Measurements from ENCODE around the gene HLA-DMA.
"Not testable (repeated sequence)": the region's sequence is repeated elsewhere in the genome, so short reads cannot be mapped to it uniquely, and the experiment has no call there.

The HLA-DMA gene

GRCh38 chr6:32954986-32955802 is 2.3 kb upstream of the HLA-DMA start:
- DNase-seq (ENCODE audit: low spot score), result peak; percentile 55

GRCh38 chr6:32954267-32954666 is 1.4 kb upstream of the HLA-DMA start:
- no peak for DNase-seq (ENCODE audit: low spot score)

GRCh38 chr6:32953775-32954174 is 878 bp upstream of the HLA-DMA start:
- no peak for DNase-seq (ENCODE audit: low spot score)

- no peak for DNase-seq (ENCODE audit: low spot score)
These were observed 2.4 kb downstream of the HLA-DMA start for GRCh38 chr6:32950449-32950848.

GRCh38 chr6:32950010-32950409 is 2.9 kb downstream of the HLA-DMA start:
- no peak for DNase-seq (ENCODE audit: low spot score)

- no peak for DNase-seq (ENCODE audit: low spot score)
These were observed 3.8 kb downstream of the HLA-DMA start for GRCh38 chr6:32949113-32949512.

GRCh38 chr6:32947552-32948465 is 5.1 kb downstream of the HLA-DMA start:
- DNase-seq (ENCODE audit: low spot score), result peak; percentile 78

GRCh38 chr6:32946893-32947292 is 6.0 kb downstream of the HLA-DMA start:
- no peak for DNase-seq (ENCODE audit: low spot score)

- DNase-seq (ENCODE audit: low spot score), result no peak
These were observed 6.9 kb downstream of the HLA-DMA start for GRCh38 chr6:32945953-32946352.

GRCh38 chr6:32945108-32945760 is 7.7 kb downstream of the HLA-DMA start:
- no peak for DNase-seq (ENCODE audit: low spot score)

- no peak for DNase-seq (ENCODE audit: low spot score)
These were observed 8.8 kb downstream of the HLA-DMA start for GRCh38 chr6:32943864-32944649.

- not testable (repeated sequence) for DNase-seq (ENCODE audit: low spot score)
These were observed 10.3 kb downstream of the HLA-DMA start for GRCh38 chr6:32942555-32943123.

GRCh38 chr6:32941214-32941768 is 11.6 kb downstream of the HLA-DMA start:
- DNase-seq (ENCODE audit: low spot score), result peak; percentile 91

GRCh38 chr6:32940656-32941213 is 12.2 kb downstream of the HLA-DMA start, which contains the start of gene HLA-DMB:
HLA-DMB (minus strand) TSS chr6:32941028; CDS start chr6:32940807, 221 bp downstream.
- peak; percentile 81 for DNase-seq (ENCODE audit: low spot score)

GRCh38 chr6:32938494-32938893 is 14.4 kb downstream of the HLA-DMA start:
- no peak for DNase-seq (ENCODE audit: low spot score)

GRCh38 chr6:32937230-32937633 is 15.7 kb downstream of the HLA-DMA start:
- DNase-seq (ENCODE audit: low spot score), result no peak

GRCh38 chr6:32936239-32937152 is 16.4 kb downstream of the HLA-DMA start:
- DNase-seq (ENCODE audit: low spot score), result peak; percentile 14

GRCh38 chr6:32935551-32936238 is 17.2 kb downstream of the HLA-DMA start:
- DNase-seq (ENCODE audit: low spot score), result no peak

GRCh38 chr6:32933661-32934085 is 19.2 kb downstream of the HLA-DMA start:
- DNase-seq (ENCODE audit: low spot score), result peak; percentile 57
